A549 (cell line): ENCODE results near the gene BABAM2. TPM values are rescaled to one million over a fixed set of nuclear protein-coding genes. Genes with fewer than 3 reads are reported as not detected.
A peak's percentile ranks its signal among the peaks of the same experiment; 100 is the strongest.

Experiments
- ATAC-seq, 2 experiments: fragments of 200-7000 bp in 1 of 2; fragments of >200 bp in 1 of 2; cut with Nextera tagmentation in 1 of 2; cut with Tn5 transposase in 1 of 2; 3 replicates each; pipeline versions ENCODE4 v1.8.0 to v1.9.1; 2018 to 2020; ENCODE audit warnings: mild to moderate bottlenecking in 1 of 2, moderate library complexity in 1 of 2
- CTCF ChIA-PET: fragments of 300-600 bp; sonication (Branson Sonifier 250); formaldehyde crosslinking; extraction: SDS; loops from one replicate; lab custom pipeline; 2021; ENCODE audit warnings: antibody characterized with exemption, inconsistent platforms; lab: Yijun Ruan, JAX
- POLR2A ChIA-PET: fragments of 350-600 bp; formaldehyde crosslinking; extraction: SDS; loops from one replicate; lab custom pipeline; 2021; ENCODE audit warnings: antibody characterized with exemption, inconsistent platforms; lab: Yijun Ruan, JAX
- DNase-seq, 2 experiments: peaks; one replicate each; pipeline versions ENCODE4 v3.0.0 to v3.0.0-alpha.2; 2011 to 2016; ENCODE audit warnings: low read depth in 1 of 2, low spot score in 1 of 2
- FAIRE-seq: peaks from 2 replicates; lab custom pipeline; 2011; peaks lifted over from hg19 to GRCh38; lab: Jason Lieb, UNC
- H3K27ac ChIP-seq, 2 experiments: fragments of >200 bp; sonication (Bioruptor Twin); formaldehyde crosslinking; 3 replicates each; pipeline ENCODE4 v1.5.1; 2016 to 2017
- H3K4me1 ChIP-seq: fragments of >200 bp; sonication (Bioruptor Twin); formaldehyde crosslinking; 3 replicates; pipeline ENCODE4 v1.6.1; 2016
- H3K4me2 ChIP-seq: fragments of >200 bp; sonication (Bioruptor Twin); formaldehyde crosslinking; 3 replicates; pipeline ENCODE4 v1.6.1; 2016
- H3K4me3 ChIP-seq: fragments of >200 bp; sonication (Bioruptor Twin); formaldehyde crosslinking; 3 replicates; pipeline ENCODE4 v1.5.1; 2016
- H3K9me3 ChIP-seq: fragments of >200 bp; sonication (Bioruptor Twin); formaldehyde crosslinking; 3 replicates; pipeline ENCODE4 v1.6.1; 2016
- EHF ChIP-seq: fragments of 250-450 bp; sonication (Bioruptor Pico); IDR thresholded peaks from 2 replicates; pipeline ENCODE4 v1.5.0; 2020; ENCODE audit warnings: mild to moderate bottlenecking
- ESRRA ChIP-seq: fragments of 150-350 bp; IDR thresholded peaks from 2 replicates; pipeline ENCODE4 v1.6.1; 2014; ENCODE audit warnings: mild to moderate bottlenecking, low read length, borderline replicate concordance
- FOSL2 ChIP-seq, 2 experiments: fragments of 450-650 bp in 1 of 2; fragments of >200 bp in 1 of 2; sonication (Bioruptor Twin) in 1 of 2; formaldehyde crosslinking; IDR thresholded peaks; 2 replicates each; pipeline versions ENCODE4 v1.5.0 to v1.6.1; 2016 to 2020; ENCODE audit warnings: mild to moderate bottlenecking in 1 of 2, moderate library complexity in 1 of 2
- GATA3 ChIP-seq: IDR thresholded peaks from 2 replicates; pipeline ENCODE4 v1.6.1; 2012; ENCODE audit warnings: borderline replicate concordance
- HEYL ChIP-seq: fragments of 250-450 bp; sonication (Bioruptor Pico); IDR thresholded peaks from 2 replicates; pipeline ENCODE4 v1.8.0; 2021; ENCODE audit warnings: mild to moderate bottlenecking, moderate library complexity
- HOXB13 ChIP-seq: fragments of 250-450 bp; sonication (Bioruptor Pico); IDR thresholded peaks from 2 replicates; pipeline ENCODE4 v1.5.0; 2020; ENCODE audit warnings: low read depth, mild to moderate bottlenecking, moderate library complexity
- HOXB5 ChIP-seq: fragments of 250-450 bp; sonication (Bioruptor Pico); IDR thresholded peaks from 2 replicates; pipeline ENCODE4 v1.5.0; 2020; ENCODE audit warnings: mild to moderate bottlenecking, moderate library complexity
- JUNB ChIP-seq: fragments of >200 bp; sonication (Bioruptor Twin); formaldehyde crosslinking; IDR thresholded peaks from 2 replicates; pipeline ENCODE4 v1.6.1; 2016
- MYC ChIP-seq: IDR thresholded peaks from 2 replicates; pipeline ENCODE4 v1.6.1; 2012; ENCODE audit warnings: mild to moderate bottlenecking, inconsistent platforms, low read length, improper control_type of control experiment, borderline replicate concordance
- NFE2L2 ChIP-seq: fragments of 150-350 bp; conservative IDR thresholded peaks from 2 replicates; pipeline ENCODE4 v1.6.1; 2014; ENCODE audit warnings: low read length
- POLR2AphosphoS2 ChIP-seq: conservative IDR thresholded peaks from 2 replicates; pipeline ENCODE4 v1.6.1; 2012; ENCODE audit warnings: low read length, improper control_type of control experiment, inconsistent platforms
- RCOR1 ChIP-seq: fragments of 150-350 bp; IDR thresholded peaks from 2 replicates; pipeline ENCODE4 v1.6.1; 2014; ENCODE audit warnings: antibody characterized with exemption, low read length, low read depth
- TFCP2L1 ChIP-seq: fragments of 250-450 bp; sonication (Bioruptor Pico); IDR thresholded peaks from 2 replicates; pipeline ENCODE4 v1.5.0; 2021; ENCODE audit warnings: mild to moderate bottlenecking
- ZC3H11A ChIP-seq: fragments of 450-650 bp; IDR thresholded peaks from 2 replicates; pipeline ENCODE4 v1.6.1; 2014; ENCODE audit warnings: antibody characterized with exemption, mild to moderate bottlenecking
- ZNF302 ChIP-seq: fragments of 250-450 bp; sonication (Bioruptor Pico); IDR thresholded peaks from 2 replicates; pipeline ENCODE4 v1.9.0; 2021; ENCODE audit warnings: inconsistent platforms, mild to moderate bottlenecking, moderate library complexity
- WGBS: methylation state at CpG from one replicate; pipeline ENCODE4 v1.1.6; 2017; ENCODE audit errors: missing lambda C conversion rate; 5-methylcytosine and 5-hydroxymethylcytosine counted together
- polyA plus RNA-seq, 4 experiments: library from polyadenylated mRNA; depleted of rRNA in 3 of 4; stranded (reverse); fragments of >200 nt; fragmentation: RNase III in 1 of 4; extraction: RNeasy Plus Mini Kit Qiagen cat#74134 plus additional on column Dnase treatment in 1 of 4; gene quantifications; 2 replicates in 3 of 4; 3 replicates in 1 of 4; pipeline ENCODE4 v1.2.3, GENCODE V29; 2011 to 2017
- TF ChIP-seq, protein P1 (sequence below): fragments of 450-650 bp; IDR thresholded peaks from 2 replicates; pipeline ENCODE4 v1.6.1; 2014; ENCODE audit warnings: antibody characterized with exemption
- TF ChIP-seq, protein P2 (sequence below): fragments of >200 bp; sonication (Bioruptor Twin); formaldehyde crosslinking; IDR thresholded peaks from 3 replicates; pipeline ENCODE4 v1.5.1; 2016
- TF ChIP-seq, protein P3 (sequence below): fragments of 150-350 bp; IDR thresholded peaks from 2 replicates; pipeline ENCODE4 v1.6.1; 2014; ENCODE audit warnings: low read depth, mild to moderate bottlenecking, low read length
- TF ChIP-seq, protein P4 (sequence below): fragments of >200 bp; sonication (Bioruptor Twin); formaldehyde crosslinking; IDR thresholded peaks from 2 replicates; pipeline ENCODE4 v1.6.1; 2016
- TF ChIP-seq, protein P5 (sequence below): fragments of 250-450 bp; sonication (Bioruptor Pico); IDR thresholded peaks from 2 replicates; pipeline ENCODE4 v1.5.0; 2021; ENCODE audit warnings: mild to moderate bottlenecking, moderate library complexity, borderline replicate concordance

The BABAM2 gene
- polyA plus RNA-seq, 2 of the 4 experiments (the other 2 are of a cell fraction) = 53.7 to 78.4 TPM

DNA sequence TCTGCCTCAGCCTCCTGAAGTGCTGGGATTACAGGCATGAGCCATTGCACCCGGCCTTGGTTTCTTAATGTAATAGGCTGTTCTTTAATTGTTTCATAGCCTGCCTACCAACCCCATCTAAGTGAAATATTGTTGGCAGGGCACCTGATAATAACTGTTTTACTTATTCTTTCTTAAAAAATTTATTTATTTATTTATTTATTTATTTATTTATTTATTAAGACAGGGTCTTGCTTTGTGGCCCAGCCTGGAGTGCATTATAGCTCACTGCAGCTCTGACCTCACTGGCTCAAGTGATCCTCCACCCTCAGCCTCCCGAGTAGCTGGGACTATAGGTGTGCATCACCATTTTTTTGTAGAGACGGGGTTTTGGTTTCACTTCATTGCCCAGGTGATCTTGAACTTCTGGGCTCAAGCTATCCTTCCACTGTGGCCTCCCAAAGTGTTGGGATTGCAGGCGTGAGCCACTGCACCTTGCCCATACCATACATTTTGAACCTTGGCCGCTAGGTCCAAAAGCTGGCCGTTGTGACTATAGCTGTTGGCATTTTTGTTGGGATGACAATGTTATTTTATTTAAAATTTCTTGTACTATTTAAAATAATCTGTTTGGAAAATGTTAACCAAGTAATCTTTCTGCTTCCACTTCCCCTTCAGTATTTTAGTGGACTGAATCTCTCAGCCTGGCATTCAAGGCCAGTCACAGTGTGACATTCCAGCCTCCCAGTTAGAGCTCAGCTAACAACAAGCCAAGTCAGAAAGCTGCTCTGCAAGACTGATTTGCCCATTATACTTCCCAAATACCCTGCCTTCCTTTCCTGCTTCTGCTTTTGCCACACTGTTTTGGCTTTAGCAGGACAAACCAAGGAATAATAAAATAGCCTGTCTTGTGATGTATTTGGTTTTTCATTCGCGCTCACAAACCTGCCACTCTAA, 52.4 kb downstream of the BABAM2 start:
- no peak for DNase-seq
- TF ChIP-seq ZC3H11A (peak; percentile 86), EHF (CRISPR knock-in tag) (no peak)
- WGBS = 92% methylated on average over 8 of the region's 8 CpGs
- Histone ChIP-seq H3K9me3 (no peaks in the 10 kb centered on the region), H3K4me3 (no peak overlapping the region), H3K27ac (peak overlapping the region; percentile 18 to 65; a peak in 4 of 6 replicates), H3K4me2 (peak overlapping the region; percentile 3; the same call in 1 of the 3 replicates), H3K4me1 (peaks cover 56% of the 10 kb centered on the region)
- ChIA-PET POLR2A (no interaction called here), CTCF (interaction anchor here (0.6 to 1.3 kb wide), 3 partner anchors 10 to 1198 kb away, joined by 3 read pairs; no protein-coding TSS in a partner anchor)
- peak; percentile 94 for FAIRE-seq
- peak in 1 of 2 experiments; percentile 23; a peak in 1 of 6 replicates for ATAC-seq

DNA sequence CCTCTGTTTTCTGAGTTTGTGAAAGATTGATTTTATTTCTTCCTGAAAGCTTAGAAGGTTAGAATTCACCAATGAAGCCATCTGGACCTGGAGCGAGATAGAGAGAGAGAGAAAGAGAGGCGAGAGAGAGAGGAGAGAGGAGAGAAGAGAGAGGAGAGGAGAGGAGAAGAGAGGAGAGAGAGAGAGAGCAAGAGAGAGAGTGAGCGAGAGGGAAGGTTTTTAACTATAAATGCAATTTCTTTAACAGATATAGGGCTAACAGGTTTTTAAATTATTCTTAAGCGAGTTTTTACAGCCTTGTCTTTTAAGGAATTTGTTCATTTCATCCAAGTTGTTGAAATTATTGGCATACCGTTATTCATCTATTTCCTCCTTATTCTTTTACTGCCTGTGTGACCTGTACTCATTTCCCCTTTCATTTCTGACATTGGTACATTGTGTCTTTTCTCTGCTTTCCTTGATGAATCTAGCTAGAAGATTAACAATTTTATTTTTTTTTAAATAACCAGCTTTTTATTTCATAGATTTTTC, 56.1 kb downstream of the BABAM2 start:
- Histone ChIP-seq H3K9me3 (peaks cover 3% of the 10 kb centered on the region; the same call in 2 of the 3 replicates), H3K4me1 (peaks cover 38% of the 10 kb centered on the region), H3K4me3 (peak overlapping the region; percentile 10; the same call in 1 of the 3 replicates), H3K4me2 (peak overlapping the region; percentile 69), H3K27ac (peak overlapping the region; percentile 64 to 83)
- no peak for TF ChIP-seq ZC3H11A
- TF ChIP-seq, protein P1, sequence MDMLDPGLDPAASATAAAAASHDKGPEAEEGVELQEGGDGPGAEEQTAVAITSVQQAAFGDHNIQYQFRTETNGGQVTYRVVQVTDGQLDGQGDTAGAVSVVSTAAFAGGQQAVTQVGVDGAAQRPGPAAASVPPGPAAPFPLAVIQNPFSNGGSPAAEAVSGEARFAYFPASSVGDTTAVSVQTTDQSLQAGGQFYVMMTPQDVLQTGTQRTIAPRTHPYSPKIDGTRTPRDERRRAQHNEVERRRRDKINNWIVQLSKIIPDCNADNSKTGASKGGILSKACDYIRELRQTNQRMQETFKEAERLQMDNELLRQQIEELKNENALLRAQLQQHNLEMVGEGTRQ = no peak
- TF ChIP-seq, protein P2, sequence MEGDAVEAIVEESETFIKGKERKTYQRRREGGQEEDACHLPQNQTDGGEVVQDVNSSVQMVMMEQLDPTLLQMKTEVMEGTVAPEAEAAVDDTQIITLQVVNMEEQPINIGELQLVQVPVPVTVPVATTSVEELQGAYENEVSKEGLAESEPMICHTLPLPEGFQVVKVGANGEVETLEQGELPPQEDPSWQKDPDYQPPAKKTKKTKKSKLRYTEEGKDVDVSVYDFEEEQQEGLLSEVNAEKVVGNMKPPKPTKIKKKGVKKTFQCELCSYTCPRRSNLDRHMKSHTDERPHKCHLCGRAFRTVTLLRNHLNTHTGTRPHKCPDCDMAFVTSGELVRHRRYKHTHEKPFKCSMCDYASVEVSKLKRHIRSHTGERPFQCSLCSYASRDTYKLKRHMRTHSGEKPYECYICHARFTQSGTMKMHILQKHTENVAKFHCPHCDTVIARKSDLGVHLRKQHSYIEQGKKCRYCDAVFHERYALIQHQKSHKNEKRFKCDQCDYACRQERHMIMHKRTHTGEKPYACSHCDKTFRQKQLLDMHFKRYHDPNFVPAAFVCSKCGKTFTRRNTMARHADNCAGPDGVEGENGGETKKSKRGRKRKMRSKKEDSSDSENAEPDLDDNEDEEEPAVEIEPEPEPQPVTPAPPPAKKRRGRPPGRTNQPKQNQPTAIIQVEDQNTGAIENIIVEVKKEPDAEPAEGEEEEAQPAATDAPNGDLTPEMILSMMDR = no peak
- TF ChIP-seq, protein P3, sequence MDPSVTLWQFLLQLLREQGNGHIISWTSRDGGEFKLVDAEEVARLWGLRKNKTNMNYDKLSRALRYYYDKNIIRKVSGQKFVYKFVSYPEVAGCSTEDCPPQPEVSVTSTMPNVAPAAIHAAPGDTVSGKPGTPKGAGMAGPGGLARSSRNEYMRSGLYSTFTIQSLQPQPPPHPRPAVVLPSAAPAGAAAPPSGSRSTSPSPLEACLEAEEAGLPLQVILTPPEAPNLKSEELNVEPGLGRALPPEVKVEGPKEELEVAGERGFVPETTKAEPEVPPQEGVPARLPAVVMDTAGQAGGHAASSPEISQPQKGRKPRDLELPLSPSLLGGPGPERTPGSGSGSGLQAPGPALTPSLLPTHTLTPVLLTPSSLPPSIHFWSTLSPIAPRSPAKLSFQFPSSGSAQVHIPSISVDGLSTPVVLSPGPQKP = no peak
- no peak for TF ChIP-seq HOXB13 (CRISPR knock-in tag)
- no peak for TF ChIP-seq EHF (CRISPR knock-in tag)
- TF ChIP-seq HEYL = no peak
- TF ChIP-seq JUNB = no peak
- no peak for TF ChIP-seq NFE2L2
- no peak for TF ChIP-seq RCOR1
- no peak for TF ChIP-seq ZNF302 (CRISPR knock-in tag)
- TF ChIP-seq POLR2AphosphoS2 = no peak
- TF ChIP-seq, protein P4, sequence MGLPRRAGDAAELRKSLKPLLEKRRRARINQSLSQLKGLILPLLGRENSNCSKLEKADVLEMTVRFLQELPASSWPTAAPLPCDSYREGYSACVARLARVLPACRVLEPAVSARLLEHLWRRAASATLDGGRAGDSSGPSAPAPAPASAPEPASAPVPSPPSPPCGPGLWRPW = no peak
- TF ChIP-seq ESRRA = no peak
- TF ChIP-seq HOXB5 (CRISPR knock-in tag) = no peak
- TF ChIP-seq MYC = no peak
- WGBS = 51% methylated on average over 5 of the region's 5 CpGs
- no peak for DNase-seq
- CTCF ChIA-PET = no interaction called here
- FAIRE-seq = no peak
- ATAC-seq = peak in 1 of 2 experiments; percentile 48; a peak in 1 of 6 replicates
- POLR2A ChIA-PET = no interaction called here

DNA sequence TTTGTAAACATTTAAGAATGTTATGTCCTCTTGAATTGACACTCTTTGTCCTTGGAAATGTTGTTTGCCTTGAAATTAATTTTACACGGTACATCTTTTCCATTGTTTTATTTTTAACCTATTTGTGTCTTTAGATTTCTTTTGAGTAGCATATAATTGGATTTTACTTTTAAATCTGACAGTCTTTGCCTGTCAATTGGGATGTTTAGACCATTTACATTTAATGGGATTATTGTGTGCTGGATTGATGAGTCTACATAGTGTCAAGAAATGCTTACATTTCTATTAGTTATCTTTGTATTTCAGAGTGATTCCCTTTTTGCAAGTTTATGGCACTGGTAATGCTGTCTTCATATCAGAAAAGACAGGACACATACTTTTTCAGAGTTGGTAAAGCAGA, 61.5 kb downstream of the BABAM2 start:
- 90% methylated on average over 1 of the region's 1 CpG for WGBS
- FAIRE-seq (peak; percentile 96), DNase-seq (no peak), ATAC-seq (no peak)
- no peak overlapping the region for H3K4me3 ChIP-seq
- peaks cover 13% of the 10 kb centered on the region; the same call in 2 of the 3 replicates for H3K9me3 ChIP-seq
- no peak overlapping the region for H3K4me2 ChIP-seq
- peak overlapping the region; percentile 80 to 93 for H3K27ac ChIP-seq
- CTCF ChIA-PET = interaction anchor here (1.3 to 1.7 kb wide), 2 partner anchors 248 to 439 kb away, joined by 6 read pairs; no protein-coding TSS in a partner anchor
- POLR2A ChIA-PET = no interaction called here
- peaks cover 50% of the 10 kb centered on the region for H3K4me1 ChIP-seq
- TF ChIP-seq NFE2L2 (no peak), TFCP2L1 (CRISPR knock-in tag) (no peak), FOSL2 (IDR thresholded peaks at IDR 0.05) (no peak), FOSL2 (CRISPR knock-in tag; IDR thresholded peaks at IDR 0.05) (no peak), MYC (no peak), RCOR1 (no peak), GATA3 (no peak)
- TF ChIP-seq, protein P5, sequence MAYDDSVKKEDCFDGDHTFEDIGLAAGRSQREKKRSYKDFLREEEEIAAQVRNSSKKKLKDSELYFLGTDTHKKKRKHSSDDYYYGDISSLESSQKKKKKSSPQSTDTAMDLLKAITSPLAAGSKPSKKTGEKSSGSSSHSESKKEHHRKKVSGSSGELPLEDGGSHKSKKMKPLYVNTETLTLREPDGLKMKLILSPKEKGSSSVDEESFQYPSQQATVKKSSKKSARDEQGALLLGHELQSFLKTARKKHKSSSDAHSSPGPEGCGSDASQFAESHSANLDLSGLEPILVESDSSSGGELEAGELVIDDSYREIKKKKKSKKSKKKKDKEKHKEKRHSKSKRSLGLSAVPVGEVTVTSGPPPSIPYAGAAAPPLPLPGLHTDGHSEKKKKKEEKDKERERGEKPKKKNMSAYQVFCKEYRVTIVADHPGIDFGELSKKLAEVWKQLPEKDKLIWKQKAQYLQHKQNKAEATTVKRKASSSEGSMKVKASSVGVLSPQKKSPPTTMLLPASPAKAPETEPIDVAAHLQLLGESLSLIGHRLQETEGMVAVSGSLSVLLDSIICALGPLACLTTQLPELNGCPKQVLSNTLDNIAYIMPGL (CRISPR knock-in tag) = no peak
